Stimulated activated CD8-positive, alpha-beta memory T cell treated with anti-CD3 and anti-CD28 coated beads, Interleukin-15, amount 100 ng/mL, for 4 hours (primary cell): Measurements from ENCODE around the gene TENT4B.
A peak's percentile ranks its signal among the peaks of the same experiment; 100 is the strongest.

ENCODE experiments used
- DNase-seq, 2 donors: peaks; one replicate each; pipeline ENCODE4 v3.0.0-alpha.2; 2020; ENCODE audit warnings: low read depth in 2 of 2

Gene TENT4B

GRCh38 chr16:50256604-50257003 lies 103.5 kb downstream of the TENT4B start:
- DNase-seq: no peak

- no peak for DNase-seq
Observed at GRCh38 chr16:50257876-50258275, 104.8 kb downstream of the TENT4B start.

GRCh38 chr16:50259334-50260205 lies 106.5 kb downstream of the TENT4B start:
- no peak for DNase-seq

- no peak for DNase-seq
Observed at GRCh38 chr16:50260206-50261159, 107.4 kb downstream of the TENT4B start.

- no peak for DNase-seq
Observed at GRCh38 chr16:50261160-50261706, 108.1 kb downstream of the TENT4B start.

GRCh38 chr16:50261707-50262235 lies 108.7 kb downstream of the TENT4B start:
- DNase-seq: no peak

- no peak for DNase-seq
Observed at GRCh38 chr16:50263060-50263909, 110.2 kb downstream of the TENT4B start.

GRCh38 chr16:50263940-50264929 lies 111.1 kb downstream of the TENT4B start:
- DNase-seq: no peak

- DNase-seq: no peak
Observed at GRCh38 chr16:50265260-50265659, 112.2 kb downstream of the TENT4B start.

GRCh38 chr16:50265716-50266336 lies 112.7 kb downstream of the TENT4B start:
- no peak for DNase-seq

- peak; percentile 66 to 70 for DNase-seq
Observed at GRCh38 chr16:50266337-50267091, 113.4 kb downstream of the TENT4B start, which contains the start of gene ADCY7. ADCY7 (plus strand) TSS chr16:50266551; CDS start chr16:50288180, 21,629 bp downstream.

- no peak for DNase-seq
Observed at GRCh38 chr16:50267151-50267631, 114.1 kb downstream of the TENT4B start.

GRCh38 chr16:50267651-50268050 lies 114.5 kb downstream of the TENT4B start:
- DNase-seq: no peak

- no peak for DNase-seq
Observed at GRCh38 chr16:50268352-50268751, 115.2 kb downstream of the TENT4B start.

GRCh38 chr16:50269061-50269705 lies 116.1 kb downstream of the TENT4B start:
- DNase-seq: no peak

- DNase-seq: no peak
Observed at GRCh38 chr16:50269769-50270509, 116.8 kb downstream of the TENT4B start.
